ENCODE data around the gene MRPL24.

The MRPL24 gene

DNA sequence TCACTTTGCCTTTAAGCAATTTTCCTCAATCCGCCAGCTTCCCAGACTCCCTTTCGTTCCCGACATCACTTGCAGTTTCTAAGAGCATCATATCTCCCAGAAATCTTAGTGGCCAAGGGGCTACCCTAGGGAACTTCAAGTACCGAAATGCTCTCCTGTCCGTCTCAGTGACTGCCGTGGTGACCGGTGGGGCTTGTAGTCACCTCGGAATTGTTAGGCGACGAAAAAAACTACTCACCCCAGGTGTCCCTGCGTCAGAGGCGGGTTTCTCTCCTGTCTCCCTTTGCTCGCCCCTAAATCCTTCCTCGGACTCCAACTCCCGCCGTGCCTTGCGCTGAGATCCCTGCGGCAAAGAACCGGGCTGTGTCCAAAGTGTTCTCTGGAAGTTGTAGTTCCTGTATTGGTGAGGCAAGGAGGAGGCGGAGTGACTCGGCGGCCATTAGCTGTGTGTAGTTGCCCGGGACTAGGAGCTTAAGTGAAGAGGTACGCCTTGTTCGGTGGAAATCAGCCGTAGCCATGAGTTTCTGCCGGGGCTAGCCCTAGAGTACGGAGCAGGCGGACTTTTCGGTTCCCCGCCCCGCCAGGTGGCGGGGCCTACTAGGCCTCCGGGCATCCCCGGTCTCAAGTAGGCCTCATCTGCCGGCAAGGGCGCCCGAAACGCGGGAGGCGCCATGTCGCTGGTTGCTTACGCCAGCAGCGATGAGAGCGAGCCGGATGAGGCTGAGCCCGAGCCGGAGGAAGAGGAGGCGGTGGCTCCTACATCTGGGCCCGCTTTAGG, 26.4 kb upstream of the MRPL24 start, which contains the start of gene PRCC (continued):
- TF ChIP-seq, protein P1, sequence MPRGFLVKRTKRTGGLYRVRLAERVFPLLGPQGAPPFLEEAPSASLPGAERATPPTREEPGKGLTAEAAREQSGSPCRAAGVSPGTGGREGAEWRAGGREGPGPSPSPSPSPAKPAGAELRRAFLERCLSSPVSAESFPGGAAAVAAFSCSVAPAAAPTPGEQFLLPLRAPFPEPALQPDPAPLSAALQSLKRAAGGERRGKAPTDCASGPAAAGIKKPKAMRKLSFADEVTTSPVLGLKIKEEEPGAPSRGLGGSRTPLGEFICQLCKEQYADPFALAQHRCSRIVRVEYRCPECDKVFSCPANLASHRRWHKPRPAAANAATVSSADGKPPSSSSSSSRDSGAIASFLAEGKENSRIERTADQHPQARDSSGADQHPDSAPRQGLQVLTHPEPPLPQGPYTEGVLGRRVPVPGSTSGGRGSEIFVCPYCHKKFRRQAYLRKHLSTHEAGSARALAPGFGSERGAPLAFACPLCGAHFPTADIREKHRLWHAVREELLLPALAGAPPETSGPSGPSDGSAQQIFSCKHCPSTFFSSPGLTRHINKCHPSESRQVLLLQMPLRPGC (tag by site-specific recombination; IDR thresholded peaks at IDR 0.05), result 0 out of 2 replicates have a peak, but pooled peaks have one; percentile 37
- TF ChIP-seq ZNF48 (tag by site-specific recombination; IDR thresholded peaks at IDR 0.05) (no peak), ZNF324 (tag by site-specific recombination; IDR thresholded peaks at IDR 0.05) (peak; percentile 51; the same call in 1 of the 2 replicates), ZNF473 (tag by site-specific recombination; IDR thresholded peaks at IDR 0.05) (no peak), YY2 (tag by site-specific recombination; IDR thresholded peaks at IDR 0.05) (peak; percentile 92), TRIM28 (IDR thresholded peaks at IDR 0.05; ENCODE audit: borderline replicate concordance, low read length) (no peak), ZNF777 (tag by site-specific recombination; IDR thresholded peaks at IDR 0.05; ENCODE audit: borderline replicate concordance) (no peak; the same call in 1 of the 2 replicates), ZNF426 (tag by site-specific recombination; IDR thresholded peaks at IDR 0.05) (no peak), ZBTB21 (tag by site-specific recombination; IDR thresholded peaks at IDR 0.05) (0 out of 2 replicates have a peak, but pooled peaks have one; percentile 16), KLF9 (tag by site-specific recombination; IDR thresholded peaks at IDR 0.05; ENCODE audit: low read depth) (peak; percentile 81), ZNF184 (tag by site-specific recombination; IDR thresholded peaks at IDR 0.05) (peak; percentile 70; the same call in 1 of the 2 replicates), ZNF791 (tag by site-specific recombination; IDR thresholded peaks at IDR 0.05) (no peak), ZNF837 (tag by site-specific recombination; IDR thresholded peaks at IDR 0.05) (no peak), MEIS1 (CRISPR knock-in tag; IDR thresholded peaks at IDR 0.05; ENCODE audit: borderline replicate concordance) (no peak), HOXD13 (CRISPR knock-in tag; IDR thresholded peaks at IDR 0.05; ENCODE audit: borderline replicate concordance) (no peak), ZNF785 (tag by site-specific recombination; IDR thresholded peaks at IDR 0.05) (0 out of 2 replicates have a peak, but pooled peaks have one; percentile 36), ZNF560 (tag by site-specific recombination; IDR thresholded peaks at IDR 0.05; ENCODE audit: borderline replicate concordance) (no peak), ZFP69B (tag by site-specific recombination; IDR thresholded peaks at IDR 0.05) (peak; percentile 80; the same call in 1 of the 2 replicates), GLI4 (tag by site-specific recombination; IDR thresholded peaks at IDR 0.05) (peak; percentile 95), ZBTB20 (tag by site-specific recombination; IDR thresholded peaks at IDR 0.05) (peak; percentile 89), ZNF311 (tag by site-specific recombination; IDR thresholded peaks at IDR 0.05; ENCODE audit: borderline replicate concordance) (no peak), ZNF133 (tag by site-specific recombination; IDR thresholded peaks at IDR 0.05) (no peak), MZF1 (tag by site-specific recombination; IDR thresholded peaks at IDR 0.05; ENCODE audit: borderline replicate concordance) (peak; percentile 64; the same call in 1 of the 2 replicates), KLF7 (tag by site-specific recombination; IDR thresholded peaks at IDR 0.05; ENCODE audit: borderline replicate concordance) (no peak), ZNF211 (tag by site-specific recombination; IDR thresholded peaks at IDR 0.05; ENCODE audit: low read depth) (no peak), ZSCAN30 (tag by site-specific recombination; IDR thresholded peaks at IDR 0.05) (peak; percentile 96), ZNF626 (tag by site-specific recombination; IDR thresholded peaks at IDR 0.05) (no peak), ZFP37 (tag by site-specific recombination; IDR thresholded peaks at IDR 0.05) (peak; percentile 99)
- TF ChIP-seq, protein P2, sequence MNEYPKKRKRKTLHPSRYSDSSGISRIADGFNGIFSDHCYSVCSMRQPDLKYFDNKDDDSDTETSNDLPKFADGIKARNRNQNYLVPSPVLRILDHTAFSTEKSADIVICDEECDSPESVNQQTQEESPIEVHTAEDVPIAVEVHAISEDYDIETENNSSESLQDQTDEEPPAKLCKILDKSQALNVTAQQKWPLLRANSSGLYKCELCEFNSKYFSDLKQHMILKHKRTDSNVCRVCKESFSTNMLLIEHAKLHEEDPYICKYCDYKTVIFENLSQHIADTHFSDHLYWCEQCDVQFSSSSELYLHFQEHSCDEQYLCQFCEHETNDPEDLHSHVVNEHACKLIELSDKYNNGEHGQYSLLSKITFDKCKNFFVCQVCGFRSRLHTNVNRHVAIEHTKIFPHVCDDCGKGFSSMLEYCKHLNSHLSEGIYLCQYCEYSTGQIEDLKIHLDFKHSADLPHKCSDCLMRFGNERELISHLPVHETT (tag by site-specific recombination; IDR thresholded peaks at IDR 0.05), result peak; percentile 90; the same call in 1 of the 2 replicates
- TF ChIP-seq, protein P3, sequence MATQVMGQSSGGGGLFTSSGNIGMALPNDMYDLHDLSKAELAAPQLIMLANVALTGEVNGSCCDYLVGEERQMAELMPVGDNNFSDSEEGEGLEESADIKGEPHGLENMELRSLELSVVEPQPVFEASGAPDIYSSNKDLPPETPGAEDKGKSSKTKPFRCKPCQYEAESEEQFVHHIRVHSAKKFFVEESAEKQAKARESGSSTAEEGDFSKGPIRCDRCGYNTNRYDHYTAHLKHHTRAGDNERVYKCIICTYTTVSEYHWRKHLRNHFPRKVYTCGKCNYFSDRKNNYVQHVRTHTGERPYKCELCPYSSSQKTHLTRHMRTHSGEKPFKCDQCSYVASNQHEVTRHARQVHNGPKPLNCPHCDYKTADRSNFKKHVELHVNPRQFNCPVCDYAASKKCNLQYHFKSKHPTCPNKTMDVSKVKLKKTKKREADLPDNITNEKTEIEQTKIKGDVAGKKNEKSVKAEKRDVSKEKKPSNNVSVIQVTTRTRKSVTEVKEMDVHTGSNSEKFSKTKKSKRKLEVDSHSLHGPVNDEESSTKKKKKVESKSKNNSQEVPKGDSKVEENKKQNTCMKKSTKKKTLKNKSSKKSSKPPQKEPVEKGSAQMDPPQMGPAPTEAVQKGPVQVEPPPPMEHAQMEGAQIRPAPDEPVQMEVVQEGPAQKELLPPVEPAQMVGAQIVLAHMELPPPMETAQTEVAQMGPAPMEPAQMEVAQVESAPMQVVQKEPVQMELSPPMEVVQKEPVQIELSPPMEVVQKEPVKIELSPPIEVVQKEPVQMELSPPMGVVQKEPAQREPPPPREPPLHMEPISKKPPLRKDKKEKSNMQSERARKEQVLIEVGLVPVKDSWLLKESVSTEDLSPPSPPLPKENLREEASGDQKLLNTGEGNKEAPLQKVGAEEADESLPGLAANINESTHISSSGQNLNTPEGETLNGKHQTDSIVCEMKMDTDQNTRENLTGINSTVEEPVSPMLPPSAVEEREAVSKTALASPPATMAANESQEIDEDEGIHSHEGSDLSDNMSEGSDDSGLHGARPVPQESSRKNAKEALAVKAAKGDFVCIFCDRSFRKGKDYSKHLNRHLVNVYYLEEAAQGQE (tag by site-specific recombination; IDR thresholded peaks at IDR 0.05), result peak; percentile 42; the same call in 1 of the 2 replicates
- TF ChIP-seq, protein P4, sequence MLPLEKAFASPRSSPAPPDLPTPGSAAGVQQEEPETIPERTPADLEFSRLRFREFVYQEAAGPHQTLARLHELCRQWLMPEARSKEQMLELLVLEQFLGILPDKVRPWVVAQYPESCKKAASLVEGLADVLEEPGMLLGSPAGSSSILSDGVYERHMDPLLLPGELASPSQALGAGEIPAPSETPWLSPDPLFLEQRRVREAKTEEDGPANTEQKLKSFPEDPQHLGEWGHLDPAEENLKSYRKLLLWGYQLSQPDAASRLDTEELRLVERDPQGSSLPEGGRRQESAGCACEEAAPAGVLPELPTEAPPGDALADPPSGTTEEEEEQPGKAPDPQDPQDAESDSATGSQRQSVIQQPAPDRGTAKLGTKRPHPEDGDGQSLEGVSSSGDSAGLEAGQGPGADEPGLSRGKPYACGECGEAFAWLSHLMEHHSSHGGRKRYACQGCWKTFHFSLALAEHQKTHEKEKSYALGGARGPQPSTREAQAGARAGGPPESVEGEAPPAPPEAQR (tag by site-specific recombination; IDR thresholded peaks at IDR 0.05), result 0 out of 2 replicates have a peak, but pooled peaks have one; percentile 65

Measured in HEK293 (cell line).